Glutamatergic neuron (in vitro differentiated cells): Measurements from ENCODE around the gene KATNB1. TPM values are rescaled to one million over a fixed set of nuclear protein-coding genes. Genes with fewer than 3 reads are reported as not detected.
"Not testable (repeated sequence)": the region's sequence is repeated elsewhere in the genome, so short reads cannot be mapped to it uniquely, and the experiment has no call there.

ENCODE experiments used
- DNase-seq: peaks from one replicate; pipeline ENCODE4 v3.0.0; 2022
- H3K27ac Mint-ChIP-seq: one replicate; pipeline ENCODE4 v1.8.0; 2020; ENCODE audit warnings: mild to moderate bottlenecking, mixed read lengths, inconsistent platforms; ENCODE audit not compliant: unreplicated experiment
- H3K27me3 Mint-ChIP-seq: one replicate; pipeline ENCODE4 v1.8.0; 2020; ENCODE audit warnings: mild to moderate bottlenecking, moderate library complexity, mixed read lengths, inconsistent platforms; ENCODE audit not compliant: unreplicated experiment
- H3K36me3 Mint-ChIP-seq: one replicate; pipeline ENCODE4 v1.8.0; 2020; ENCODE audit warnings: mild to moderate bottlenecking, mixed read lengths, inconsistent platforms; ENCODE audit not compliant: unreplicated experiment
- H3K4me1 Mint-ChIP-seq: one replicate; pipeline ENCODE4 v1.8.0; 2020; ENCODE audit warnings: mild to moderate bottlenecking, low read depth, mixed read lengths, inconsistent platforms; ENCODE audit not compliant: unreplicated experiment
- H3K4me3 Mint-ChIP-seq: one replicate; pipeline ENCODE4 v1.8.0; 2020; ENCODE audit warnings: mild to moderate bottlenecking, mixed read lengths, inconsistent platforms; ENCODE audit not compliant: unreplicated experiment
- H3K9me3 Mint-ChIP-seq: one replicate; pipeline ENCODE4 v1.8.0; 2020; ENCODE audit warnings: mild to moderate bottlenecking, moderate library complexity, mixed read lengths, inconsistent platforms; ENCODE audit not compliant: unreplicated experiment
- total RNA-seq: library from RNA; stranded (reverse); fragmentation: NEBNext Ultra II Directional; extraction: Animal tissue kit (Norgen Biotek cat#: 25700); gene quantifications from one replicate; pipeline ENCODE4 v1.2.1, GENCODE V29; 2021; ENCODE audit not compliant: unreplicated experiment
- TF ChIP-seq, protein P1 (sequence below): fragments of 200-600 bp; sonication (generic); IDR thresholded peaks from one replicate; pipeline ENCODE4 v1.5.0; 2021; ENCODE audit not compliant: partially characterized antibody, unreplicated experiment

The KATNB1 gene
- total RNA-seq, 1 donor from 2014 or later: 74.4 TPM

DNA sequence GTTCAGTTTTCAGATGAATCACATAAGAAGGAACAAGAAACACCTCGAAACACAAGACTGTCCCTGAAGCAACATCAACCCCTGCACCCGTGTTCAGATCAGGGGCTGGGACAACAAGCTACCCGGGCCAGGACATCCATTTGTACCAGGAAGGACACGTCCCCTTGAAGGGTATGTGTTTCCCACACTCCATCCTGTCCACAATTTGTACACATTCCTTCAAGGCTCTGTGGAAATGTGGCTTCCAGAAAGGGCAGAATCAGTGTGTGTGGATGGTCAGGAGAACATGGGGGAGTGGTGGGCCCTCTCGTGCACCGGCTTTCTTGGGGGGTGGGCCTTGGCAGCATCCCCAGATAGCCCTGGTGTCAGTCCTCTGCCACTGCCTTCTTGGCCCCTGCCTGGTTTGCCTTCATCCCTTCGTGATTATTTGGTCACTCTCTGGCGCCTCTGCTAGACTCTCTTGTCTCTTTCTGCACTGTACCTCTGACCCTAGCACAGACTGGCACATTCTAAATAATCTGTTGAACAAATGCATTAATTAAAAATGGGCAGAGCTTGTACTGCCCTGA, 56.4 kb downstream of the KATNB1 start:
- no peak overlapping the region for H3K27ac Mint-ChIP-seq
- H3K4me1 Mint-ChIP-seq: no peaks in the 10 kb centered on the region
- no peak for DNase-seq
- H3K36me3 Mint-ChIP-seq: no peaks in the 10 kb centered on the region
- TF ChIP-seq, protein P1, sequence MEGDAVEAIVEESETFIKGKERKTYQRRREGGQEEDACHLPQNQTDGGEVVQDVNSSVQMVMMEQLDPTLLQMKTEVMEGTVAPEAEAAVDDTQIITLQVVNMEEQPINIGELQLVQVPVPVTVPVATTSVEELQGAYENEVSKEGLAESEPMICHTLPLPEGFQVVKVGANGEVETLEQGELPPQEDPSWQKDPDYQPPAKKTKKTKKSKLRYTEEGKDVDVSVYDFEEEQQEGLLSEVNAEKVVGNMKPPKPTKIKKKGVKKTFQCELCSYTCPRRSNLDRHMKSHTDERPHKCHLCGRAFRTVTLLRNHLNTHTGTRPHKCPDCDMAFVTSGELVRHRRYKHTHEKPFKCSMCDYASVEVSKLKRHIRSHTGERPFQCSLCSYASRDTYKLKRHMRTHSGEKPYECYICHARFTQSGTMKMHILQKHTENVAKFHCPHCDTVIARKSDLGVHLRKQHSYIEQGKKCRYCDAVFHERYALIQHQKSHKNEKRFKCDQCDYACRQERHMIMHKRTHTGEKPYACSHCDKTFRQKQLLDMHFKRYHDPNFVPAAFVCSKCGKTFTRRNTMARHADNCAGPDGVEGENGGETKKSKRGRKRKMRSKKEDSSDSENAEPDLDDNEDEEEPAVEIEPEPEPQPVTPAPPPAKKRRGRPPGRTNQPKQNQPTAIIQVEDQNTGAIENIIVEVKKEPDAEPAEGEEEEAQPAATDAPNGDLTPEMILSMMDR: no peak
- H3K4me3 Mint-ChIP-seq: no peak overlapping the region
- no peaks in the 10 kb centered on the region for H3K9me3 Mint-ChIP-seq
- peaks cover 4% of the 10 kb centered on the region for H3K27me3 Mint-ChIP-seq

DNA sequence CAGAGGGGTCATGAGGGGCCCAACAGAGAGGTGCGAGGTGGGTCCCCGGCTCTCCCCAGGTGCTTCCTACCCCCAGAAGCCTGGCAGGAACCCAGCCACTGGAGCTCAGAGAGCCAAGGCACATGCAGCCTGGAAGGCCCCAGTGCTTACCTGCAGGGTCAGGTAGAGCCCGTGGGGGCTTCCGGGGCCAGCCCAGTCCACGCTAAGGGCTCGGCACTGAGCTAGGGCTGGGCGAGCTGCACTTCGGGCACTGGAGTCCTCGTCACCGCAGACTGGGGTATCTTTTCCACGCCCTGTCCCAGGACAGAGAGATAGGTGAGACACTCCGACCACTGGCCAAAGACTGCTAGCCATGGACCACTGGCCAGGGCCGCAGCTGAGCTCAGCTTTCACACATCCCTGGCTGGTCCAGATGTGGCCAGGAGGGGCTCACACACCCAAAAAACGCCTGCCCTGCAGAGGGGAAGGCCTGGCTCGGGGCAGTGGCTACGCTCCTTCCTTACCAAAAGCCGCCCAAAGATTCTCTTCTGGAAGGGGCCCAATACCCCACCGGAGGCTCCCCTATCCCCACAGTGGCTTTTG, 59.4 kb downstream of the KATNB1 start:
- peaks cover 6% of the 10 kb centered on the region for H3K27me3 Mint-ChIP-seq
- no peak for DNase-seq
- TF ChIP-seq, protein P1: no peak
- peaks cover 10% of the 10 kb centered on the region for H3K4me1 Mint-ChIP-seq
- peaks cover 2% of the 10 kb centered on the region for H3K9me3 Mint-ChIP-seq
- no peaks in the 10 kb centered on the region for H3K36me3 Mint-ChIP-seq
- no peak overlapping the region for H3K27ac Mint-ChIP-seq
- no peak overlapping the region for H3K4me3 Mint-ChIP-seq

DNA sequence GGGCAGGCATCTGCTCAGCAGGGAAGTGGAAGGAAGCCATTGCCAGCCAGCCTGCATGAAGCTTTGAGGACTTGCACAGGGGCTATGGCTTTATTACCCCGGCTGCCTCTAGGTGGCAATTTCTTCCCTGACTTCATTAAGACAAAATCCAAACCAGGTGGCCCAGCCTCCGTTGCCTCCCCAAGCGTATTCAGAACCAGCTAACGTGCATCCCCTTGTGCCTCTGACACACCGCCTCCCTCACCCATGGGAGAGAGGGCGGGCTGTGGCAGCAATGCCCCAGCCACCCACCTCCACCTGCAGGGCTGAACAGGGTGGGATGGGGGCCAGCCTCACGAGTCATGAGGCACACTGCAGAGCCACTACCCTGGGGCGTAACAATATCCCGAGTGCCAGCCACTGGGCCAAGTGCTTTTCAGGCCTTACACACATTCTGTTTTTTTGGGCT, 59.9 kb downstream of the KATNB1 start:
- peaks cover 7% of the 10 kb centered on the region for H3K27me3 Mint-ChIP-seq
- H3K9me3 Mint-ChIP-seq: peaks cover 2% of the 10 kb centered on the region
- no peaks in the 10 kb centered on the region for H3K36me3 Mint-ChIP-seq
- no peak overlapping the region for H3K27ac Mint-ChIP-seq
- no peak overlapping the region for H3K4me3 Mint-ChIP-seq
- H3K4me1 Mint-ChIP-seq: peaks cover 10% of the 10 kb centered on the region
- TF ChIP-seq, protein P1: peak; percentile 57
- no peak for DNase-seq

DNA sequence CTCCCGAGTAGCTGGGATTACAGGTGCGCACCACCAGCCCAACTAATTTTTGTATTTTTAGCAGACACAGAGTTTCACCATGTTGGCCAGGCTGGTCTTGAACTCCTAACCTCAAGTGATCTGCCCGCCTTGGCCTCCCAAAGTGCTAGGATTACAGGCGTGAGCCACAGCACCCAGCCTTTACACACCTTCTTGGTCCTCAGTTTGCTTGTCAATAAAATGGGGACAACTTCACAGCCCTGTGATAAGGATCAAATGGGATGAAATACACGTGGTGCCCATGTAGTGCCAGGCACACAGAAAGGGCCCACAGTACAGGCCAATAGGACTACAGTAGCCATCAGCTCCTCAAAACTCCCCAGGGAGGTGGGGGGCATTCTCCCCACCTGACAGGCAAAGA, 60.4 kb downstream of the KATNB1 start:
- not testable (repeated sequence) for DNase-seq, H3K27ac Mint-ChIP-seq, H3K36me3 Mint-ChIP-seq, H3K4me3 Mint-ChIP-seq, H3K27me3 Mint-ChIP-seq, H3K9me3 Mint-ChIP-seq
- peaks cover 10% of the 10 kb centered on the region for H3K4me1 Mint-ChIP-seq

DNA sequence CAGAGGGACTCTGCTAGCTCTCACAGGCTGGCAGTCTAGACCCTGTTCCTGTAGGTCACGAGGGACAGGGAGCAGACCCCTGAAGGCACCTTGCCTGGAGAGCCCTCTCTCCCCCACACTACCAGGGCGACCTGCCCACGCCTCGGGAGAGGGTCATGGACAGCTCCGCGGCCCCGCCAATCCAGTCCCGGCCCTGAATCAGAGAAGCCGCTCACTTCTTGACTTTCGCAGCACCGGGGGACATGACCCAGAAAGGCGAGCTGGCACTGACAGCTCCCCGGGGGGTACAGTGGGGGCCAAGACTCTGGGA, 61.6 kb downstream of the KATNB1 start:
- Mint-ChIP-seq H3K4me3 (no peak overlapping the region), H3K27me3 (peaks cover 9% of the 10 kb centered on the region), H3K36me3 (no peaks in the 10 kb centered on the region), H3K9me3 (peaks cover 2% of the 10 kb centered on the region), H3K4me1 (peaks cover 10% of the 10 kb centered on the region), H3K27ac (no peak overlapping the region)
- no peak for DNase-seq
- TF ChIP-seq, protein P1: no peak
